RWPE2 (cell line): ENCODE results near the gene TACC2.

Experiments used
- ATAC-seq: fragments of 200-7000 bp; cut with Tn5 transposase; 3 replicates; pipeline ENCODE4 v1.9.1; 2021; ENCODE audit warnings: low read depth
- DNase-seq: peaks from one replicate; pipeline ENCODE4 v3.0.0-alpha.2; 2020; ENCODE audit warnings: low spot score
- H3K27ac ChIP-seq: fragments of 450-650 bp; 2 replicates; pipeline ENCODE4 v1.5.1; 2017; ENCODE audit warnings: mild to moderate bottlenecking; ENCODE audit not compliant: poor library complexity, severe bottlenecking
- H3K27me3 ChIP-seq: fragments of 250-450 bp; sonication (Bioruptor Pico); 2 replicates; pipeline ENCODE4 v1.5.1; 2021; ENCODE audit warnings: mild to moderate bottlenecking, moderate library complexity; ENCODE audit not compliant: insufficient read depth, poor library complexity, severe bottlenecking
- H3K36me3 ChIP-seq: fragments of 250-450 bp; sonication (Bioruptor Pico); 2 replicates; pipeline ENCODE4 v1.5.1; 2020; ENCODE audit warnings: low read depth, mild to moderate bottlenecking, moderate library complexity
- H3K4me1 ChIP-seq: fragments of 250-450 bp; sonication (Bioruptor Pico); 2 replicates; pipeline ENCODE4 v1.5.1; 2021; ENCODE audit warnings: mild to moderate bottlenecking, moderate library complexity; ENCODE audit not compliant: insufficient read depth, poor library complexity, severe bottlenecking
- H3K4me3 ChIP-seq: fragments of 250-450 bp; sonication (Bioruptor Pico); 2 replicates; pipeline ENCODE4 v1.5.1; 2021; ENCODE audit warnings: mild to moderate bottlenecking, moderate library complexity; ENCODE audit not compliant: severe bottlenecking
- H3K9me3 ChIP-seq: fragments of 250-450 bp; sonication (Bioruptor Pico); 2 replicates; pipeline ENCODE4 v1.5.1; 2021; ENCODE audit warnings: mild to moderate bottlenecking, moderate library complexity; ENCODE audit not compliant: severe bottlenecking
- CTCF ChIP-seq: fragments of 450-650 bp; IDR thresholded peaks from one replicate; pipeline ENCODE4 v1.5.1; 2017; ENCODE audit warnings: mild to moderate bottlenecking, moderate library complexity; ENCODE audit not compliant: poor library complexity, severe bottlenecking

TACC2 gene

GRCh38 chr10:122140941-122141623 is 152.1 kb downstream of the TACC2 start:
- peaks cover 30% of the 10 kb centered on the region for H3K4me1 ChIP-seq
- H3K9me3 ChIP-seq: no peaks in the 10 kb centered on the region
- H3K27ac ChIP-seq: peak overlapping the region; percentile 90
- H3K27me3 ChIP-seq: no peaks in the 10 kb centered on the region
- TF ChIP-seq CTCF: no peak
- H3K36me3 ChIP-seq: peaks cover 33% of the 10 kb centered on the region
- peak; percentile 95 for DNase-seq
- H3K4me3 ChIP-seq: no peak overlapping the region
- ATAC-seq: peak; percentile 87

- Histone ChIP-seq H3K27ac (peak overlapping the region; percentile 90), H3K4me3 (no peak overlapping the region), H3K9me3 (no peaks in the 10 kb centered on the region), H3K36me3 (peaks cover 39% of the 10 kb centered on the region), H3K27me3 (no peaks in the 10 kb centered on the region), H3K4me1 (peaks cover 39% of the 10 kb centered on the region)
- TF ChIP-seq CTCF: no peak
- no peak for DNase-seq
- peak; percentile 31 for ATAC-seq
Observed at GRCh38 chr10:122141821-122142640, 153.1 kb downstream of the TACC2 start.

GRCh38 chr10:122142641-122143237 is 153.8 kb downstream of the TACC2 start:
- H3K27me3 ChIP-seq: no peaks in the 10 kb centered on the region
- TF ChIP-seq CTCF: peak; percentile 76
- H3K4me1 ChIP-seq: peaks cover 46% of the 10 kb centered on the region
- no peaks in the 10 kb centered on the region for H3K9me3 ChIP-seq
- DNase-seq (no peak), ATAC-seq (no peak)
- no peak overlapping the region for H3K4me3 ChIP-seq
- peak overlapping the region; percentile 90 for H3K27ac ChIP-seq
- peaks cover 47% of the 10 kb centered on the region for H3K36me3 ChIP-seq

GRCh38 chr10:122143238-122143841 is 154.4 kb downstream of the TACC2 start:
- H3K36me3 ChIP-seq: peaks cover 49% of the 10 kb centered on the region
- peak overlapping the region; percentile 90 for H3K27ac ChIP-seq
- ATAC-seq (no peak), DNase-seq (no peak)
- no peaks in the 10 kb centered on the region for H3K9me3 ChIP-seq
- TF ChIP-seq CTCF: no peak
- H3K4me1 ChIP-seq: peaks cover 47% of the 10 kb centered on the region
- H3K4me3 ChIP-seq: no peak overlapping the region
- H3K27me3 ChIP-seq: no peaks in the 10 kb centered on the region
